ENCODE results near the gene SMOC2. TPM values are rescaled to one million over a fixed set of nuclear protein-coding genes. Genes with fewer than 3 reads are reported as not detected.
A peak's percentile ranks its signal among the peaks of the same experiment; 100 is the strongest.

SMOC2 gene
- total and polyA plus RNA-seq, 8 donors, result 7.1 to 18.8 (median 9.5) TPM

DNA sequence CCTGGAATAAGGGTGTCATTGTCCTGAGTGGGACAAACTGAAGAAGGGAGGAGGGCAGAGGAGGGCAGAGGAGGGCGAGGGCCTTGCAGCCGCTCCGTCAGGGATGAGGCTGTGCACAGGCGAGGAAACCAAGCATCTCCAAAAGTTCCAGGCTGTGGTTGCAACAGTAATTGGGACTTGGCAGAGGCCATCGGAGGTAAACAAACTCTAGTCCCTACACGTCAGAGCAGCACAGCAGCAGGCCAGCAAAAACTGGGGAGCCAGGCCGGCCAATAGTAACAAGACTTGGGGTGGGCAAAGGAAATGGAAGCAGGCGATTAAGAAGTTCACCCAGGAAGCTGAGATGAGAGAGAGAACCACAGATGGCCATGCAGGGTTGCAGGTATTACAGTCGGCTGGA is 142.8 kb downstream of the SMOC2 start:
- no peaks in the 10 kb centered on the region for H3K36me3 ChIP-seq
- ATAC-seq (peak; percentile 87), DNase-seq (peak in 1 of 4 donors; percentile 49)
- H3K27ac ChIP-seq, result no peak overlapping the region
- peaks cover 0 to 5% of the 10 kb centered on the region in 2 donors for H3K4me1 ChIP-seq
- intact Hi-C loops (cut with DNase I), result no loop called here
- H3K4me3 ChIP-seq, result no peak overlapping the region
- peaks cover 0 to 10% of the 10 kb centered on the region in 2 donors for H3K27me3 ChIP-seq
- TF ChIP-seq, protein P1, sequence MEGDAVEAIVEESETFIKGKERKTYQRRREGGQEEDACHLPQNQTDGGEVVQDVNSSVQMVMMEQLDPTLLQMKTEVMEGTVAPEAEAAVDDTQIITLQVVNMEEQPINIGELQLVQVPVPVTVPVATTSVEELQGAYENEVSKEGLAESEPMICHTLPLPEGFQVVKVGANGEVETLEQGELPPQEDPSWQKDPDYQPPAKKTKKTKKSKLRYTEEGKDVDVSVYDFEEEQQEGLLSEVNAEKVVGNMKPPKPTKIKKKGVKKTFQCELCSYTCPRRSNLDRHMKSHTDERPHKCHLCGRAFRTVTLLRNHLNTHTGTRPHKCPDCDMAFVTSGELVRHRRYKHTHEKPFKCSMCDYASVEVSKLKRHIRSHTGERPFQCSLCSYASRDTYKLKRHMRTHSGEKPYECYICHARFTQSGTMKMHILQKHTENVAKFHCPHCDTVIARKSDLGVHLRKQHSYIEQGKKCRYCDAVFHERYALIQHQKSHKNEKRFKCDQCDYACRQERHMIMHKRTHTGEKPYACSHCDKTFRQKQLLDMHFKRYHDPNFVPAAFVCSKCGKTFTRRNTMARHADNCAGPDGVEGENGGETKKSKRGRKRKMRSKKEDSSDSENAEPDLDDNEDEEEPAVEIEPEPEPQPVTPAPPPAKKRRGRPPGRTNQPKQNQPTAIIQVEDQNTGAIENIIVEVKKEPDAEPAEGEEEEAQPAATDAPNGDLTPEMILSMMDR (IDR thresholded peaks at IDR 0.05), result no peak
- no peaks in the 10 kb centered on the region for H3K9me3 ChIP-seq

DNA sequence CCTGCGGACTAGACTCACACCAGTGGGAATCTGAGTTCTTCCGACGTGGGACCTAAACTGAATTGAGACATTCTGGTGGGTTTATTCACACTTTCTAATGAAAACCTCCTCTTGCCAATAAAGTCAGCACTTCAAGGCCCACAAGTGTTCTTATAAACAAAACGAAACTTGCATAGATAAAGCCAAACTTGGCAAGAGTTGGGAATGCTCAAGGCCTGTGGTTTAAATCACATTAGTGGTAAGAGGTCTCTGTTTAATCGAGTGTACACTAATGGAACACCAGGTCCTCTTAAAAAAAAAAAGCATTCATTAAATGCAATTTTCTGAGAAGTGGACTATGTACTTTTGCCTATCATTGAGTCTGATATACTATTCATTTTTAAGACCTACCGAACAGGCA is 143.3 kb downstream of the SMOC2 start:
- Histone ChIP-seq H3K4me3 (no peak overlapping the region), H3K9me3 (no peaks in the 10 kb centered on the region), H3K4me1 (peaks cover 0 to 5% of the 10 kb centered on the region in 2 donors), H3K36me3 (no peaks in the 10 kb centered on the region), H3K27me3 (peaks cover 0 to 10% of the 10 kb centered on the region in 2 donors), H3K27ac (no peak overlapping the region)
- intact Hi-C loops (cut with DNase I), result no loop called here
- TF ChIP-seq, protein P1 (IDR thresholded peaks at IDR 0.05), result no peak
- ATAC-seq (peak; percentile 84), DNase-seq (peak in 2 of 4 donors; percentile 18 to 29)

DNA sequence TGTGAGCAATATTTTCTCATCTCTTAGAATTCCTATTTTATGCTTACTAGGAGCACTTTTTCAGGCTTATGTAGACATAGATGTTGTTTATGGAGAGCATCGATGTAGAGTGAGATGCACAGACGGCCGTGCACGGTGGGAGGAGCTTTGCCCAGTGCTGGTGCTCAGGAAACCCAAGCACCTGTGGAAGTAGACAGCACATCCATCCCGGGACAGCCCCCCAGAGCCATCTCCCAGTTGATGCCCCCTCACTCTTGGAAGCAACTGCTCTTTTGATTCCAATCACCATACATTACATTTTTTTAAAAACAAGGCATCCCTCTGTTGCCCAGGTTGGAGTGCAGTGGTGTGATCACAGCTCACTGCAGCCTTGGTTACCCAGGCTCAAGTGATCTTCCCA is 143.7 kb downstream of the SMOC2 start:
- intact Hi-C loops (cut with DNase I), result no loop called here
- Histone ChIP-seq H3K27ac (no peak overlapping the region), H3K9me3 (no peaks in the 10 kb centered on the region), H3K36me3 (no peaks in the 10 kb centered on the region), H3K27me3 (peaks cover 0 to 10% of the 10 kb centered on the region in 2 donors), H3K4me3 (no peak overlapping the region), H3K4me1 (peaks cover 0 to 5% of the 10 kb centered on the region in 2 donors)
- ATAC-seq (peak; percentile 13), DNase-seq (no peak)
- TF ChIP-seq, protein P1 (IDR thresholded peaks at IDR 0.05), result no peak

DNA sequence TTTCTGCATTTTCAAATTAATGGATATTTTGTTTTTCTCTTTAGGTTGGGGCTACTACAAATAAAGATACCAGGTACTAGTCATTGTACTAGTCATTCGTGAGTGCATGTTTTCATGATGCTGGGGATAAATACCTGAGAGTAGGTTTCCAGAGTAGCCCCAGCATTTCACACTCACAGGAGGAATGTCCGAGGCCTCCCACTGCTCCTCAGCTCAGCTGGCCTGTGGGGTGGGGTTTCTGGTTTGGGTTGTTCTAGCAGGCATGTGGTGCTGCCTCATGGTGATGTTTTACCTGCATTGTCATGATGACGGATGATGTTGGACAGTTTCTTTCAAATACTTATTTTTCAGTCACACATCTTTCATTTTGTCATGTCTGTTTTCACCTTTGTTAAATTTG is 144.5 kb downstream of the SMOC2 start:
- Histone ChIP-seq H3K27ac (no peak overlapping the region), H3K9me3 (no peaks in the 10 kb centered on the region), H3K27me3 (peaks cover 0 to 10% of the 10 kb centered on the region in 2 donors), H3K4me1 (peaks cover 0 to 5% of the 10 kb centered on the region in 2 donors), H3K36me3 (no peaks in the 10 kb centered on the region), H3K4me3 (no peak overlapping the region)
- TF ChIP-seq, protein P1 (IDR thresholded peaks at IDR 0.05), result no peak
- ATAC-seq (no peak), DNase-seq (no peak)
- intact Hi-C loops (cut with DNase I), result no loop called here

DNA sequence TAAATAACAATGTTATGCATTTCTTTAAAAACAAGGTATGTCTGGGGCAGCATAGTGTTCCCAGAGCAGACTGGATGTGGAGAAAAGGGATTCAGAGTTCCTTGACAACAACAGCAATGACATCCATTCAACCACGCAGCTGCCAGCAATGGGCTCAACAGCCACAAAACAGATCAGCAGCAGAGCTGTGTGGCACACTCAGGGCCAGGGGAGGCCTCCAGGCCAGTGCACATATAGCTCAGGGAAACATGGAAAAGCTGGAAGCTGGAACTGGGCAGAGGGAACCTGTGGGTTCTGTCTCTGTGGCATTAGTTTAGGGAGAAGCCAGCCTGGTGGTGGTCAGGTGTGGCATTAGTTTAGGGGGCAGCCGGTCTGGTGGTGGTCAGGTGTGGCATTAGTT is 148.3 kb downstream of the SMOC2 start:
- Histone ChIP-seq H3K27me3 (peaks cover 0 to 10% of the 10 kb centered on the region in 2 donors), H3K36me3 (no peaks in the 10 kb centered on the region), H3K4me3 (no peak overlapping the region), H3K9me3 (no peaks in the 10 kb centered on the region), H3K27ac (no peak overlapping the region), H3K4me1 (no peaks in the 10 kb centered on the region)
- intact Hi-C loops (cut with DNase I), result no loop called here
- TF ChIP-seq, protein P1 (IDR thresholded peaks at IDR 0.05), result no peak
- no peak for DNase-seq
- ATAC-seq, result no peak
